COLO668 (cell line): ENCODE data around the gene PDE7B.

Experiments
- DNase-seq: peaks from one replicate; lab custom pipeline; 2025; ENCODE audit not compliant: unreplicated experiment; lab: John Stamatoyannopoulos, UW

The PDE7B gene

DNA sequence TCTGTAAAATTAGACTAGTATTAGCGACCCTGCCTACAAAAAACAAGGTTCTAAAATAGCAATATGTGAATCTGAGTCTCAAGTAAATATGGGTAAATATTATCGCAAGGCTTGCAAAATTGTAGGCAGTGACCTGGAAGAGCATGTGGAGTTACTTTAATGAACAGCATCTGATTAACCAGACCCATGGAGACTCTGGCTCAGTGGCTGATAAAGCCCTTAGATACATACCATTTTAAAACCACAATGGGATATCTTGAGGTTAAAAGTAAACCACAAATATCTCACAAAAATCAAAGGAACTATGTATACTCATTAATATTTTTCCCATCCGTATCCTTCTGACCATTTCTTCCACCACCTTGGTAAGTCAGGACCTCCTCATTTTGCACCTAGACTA is 211.6 kb downstream of the PDE7B start:
- DNase-seq: no peak

DNA sequence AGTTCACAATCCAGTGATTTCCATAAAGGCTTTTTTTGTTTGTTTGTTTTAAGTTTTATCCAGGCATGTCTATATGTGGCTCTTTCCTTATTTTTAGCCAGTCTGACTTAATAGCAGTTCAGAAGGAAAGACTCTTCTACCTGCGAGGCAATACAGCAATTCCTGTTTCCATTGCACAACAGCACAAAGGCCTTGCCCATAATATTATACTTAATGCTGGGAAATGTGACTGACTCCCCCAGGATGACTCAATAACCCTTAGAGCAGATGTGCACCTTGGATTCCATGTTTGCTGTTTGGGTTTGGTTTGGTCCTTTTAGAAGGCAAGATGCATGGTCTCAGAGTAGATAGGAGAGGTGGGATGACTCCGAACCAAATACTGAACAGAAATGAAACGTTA is 214.5 kb downstream of the PDE7B start:
- DNase-seq: no peak

DNA sequence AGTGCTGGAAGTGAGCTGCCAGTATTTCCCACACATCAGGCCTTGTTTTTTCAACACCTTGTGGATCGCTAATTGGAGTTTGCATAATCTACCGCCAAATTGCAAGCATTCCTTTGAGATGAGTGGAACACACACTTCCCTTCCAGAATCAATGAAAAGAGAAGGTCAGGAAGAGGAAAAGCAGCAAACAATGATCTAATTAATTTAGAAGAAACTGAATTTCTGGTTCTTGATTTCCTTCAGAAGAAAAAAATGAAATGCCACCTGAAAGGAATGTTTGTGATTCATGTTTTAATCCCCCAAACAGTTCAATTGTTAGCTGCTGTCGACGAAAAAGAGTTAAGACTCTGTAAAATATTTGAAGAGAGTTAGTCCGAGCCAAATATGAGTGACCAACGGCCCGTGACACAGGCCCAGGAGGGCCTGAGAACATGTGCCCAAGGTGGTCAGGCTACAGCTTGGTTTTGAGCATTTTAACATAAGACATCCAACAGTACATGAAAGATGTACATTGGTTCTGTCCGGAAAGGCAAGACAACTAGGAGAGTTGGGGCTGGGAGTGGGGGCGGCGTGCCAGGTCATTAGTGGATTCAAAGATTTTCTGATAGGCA is 216.3 kb downstream of the PDE7B start:
- no peak for DNase-seq

DNA sequence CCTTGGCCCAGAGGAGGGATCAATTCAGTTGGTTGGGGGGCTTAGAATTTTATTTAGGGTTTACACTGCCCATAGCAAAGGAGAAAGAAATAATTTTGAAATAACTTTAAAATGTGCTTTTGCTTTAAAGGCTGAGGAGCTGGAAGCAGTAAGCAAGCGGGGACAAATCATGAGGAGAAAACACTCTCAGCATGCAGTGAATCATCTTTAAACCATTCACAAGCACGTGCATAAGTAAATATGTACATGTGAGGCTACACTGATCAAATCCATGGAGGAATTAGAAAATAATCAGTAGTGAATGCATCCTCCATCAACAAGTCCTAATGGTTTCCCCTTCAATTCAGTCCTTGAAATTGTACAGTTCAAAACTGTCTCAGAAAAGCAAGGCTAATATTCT is 217.6 kb downstream of the PDE7B start:
- DNase-seq: no peak

DNA sequence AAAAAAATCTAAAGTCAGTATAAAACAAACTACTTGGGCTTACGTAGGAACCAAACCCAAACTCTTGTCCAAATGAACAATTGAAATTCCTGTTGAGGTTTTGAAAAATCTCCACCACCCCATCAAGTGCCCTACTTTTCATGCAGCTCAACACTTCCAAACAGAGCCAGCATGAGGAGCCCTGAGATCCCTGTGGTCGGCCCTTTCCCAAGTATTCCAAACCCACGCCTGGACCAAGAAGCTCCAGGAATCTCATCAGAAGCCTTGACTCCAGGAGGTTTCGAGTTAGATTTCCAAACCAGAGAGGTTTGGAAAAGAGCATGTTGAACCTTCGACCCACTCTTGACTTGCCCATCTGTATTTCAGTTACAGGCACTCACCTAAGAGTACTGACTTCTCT is 219.3 kb downstream of the PDE7B start:
- no peak for DNase-seq

DNA sequence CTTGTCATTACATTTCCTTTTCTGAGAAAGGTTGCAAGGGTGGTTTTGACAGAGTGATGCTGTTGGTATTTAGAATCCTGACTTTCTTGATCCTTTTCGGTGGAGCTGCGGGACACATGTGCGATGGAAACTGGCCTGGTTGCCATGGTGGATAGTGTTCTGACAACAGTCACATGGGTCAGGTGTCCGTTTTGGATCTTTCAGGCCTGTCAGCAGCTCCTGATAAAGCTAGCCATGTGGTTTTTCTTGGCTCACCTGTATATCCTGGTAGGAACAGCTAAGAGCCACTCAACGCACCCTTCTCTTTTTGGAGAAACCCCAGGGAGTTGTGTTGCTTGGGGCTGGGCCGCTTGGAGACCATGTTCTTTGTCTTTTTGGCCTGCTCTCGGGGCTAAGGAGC is 221.2 kb downstream of the PDE7B start:
- no peak for DNase-seq

DNA sequence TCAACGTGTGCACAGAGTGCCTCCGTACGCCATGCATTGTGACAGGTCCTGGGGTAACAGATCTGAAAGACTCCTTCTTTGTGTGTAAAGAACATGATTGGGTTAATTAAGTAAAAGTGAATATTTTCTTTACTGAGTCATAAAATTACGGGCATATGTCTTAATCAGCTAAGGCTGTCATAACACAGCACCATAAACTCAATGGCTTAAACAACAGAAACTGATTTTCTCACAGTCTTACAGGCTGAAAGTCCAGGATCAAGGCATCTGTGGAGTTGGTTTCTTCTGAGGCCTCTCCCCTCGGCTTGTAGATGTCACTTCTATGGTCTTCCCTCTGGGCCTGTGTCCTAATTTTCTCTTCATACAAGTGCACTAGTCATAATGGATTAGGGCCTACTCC is 221.7 kb downstream of the PDE7B start:
- no peak for DNase-seq

DNA sequence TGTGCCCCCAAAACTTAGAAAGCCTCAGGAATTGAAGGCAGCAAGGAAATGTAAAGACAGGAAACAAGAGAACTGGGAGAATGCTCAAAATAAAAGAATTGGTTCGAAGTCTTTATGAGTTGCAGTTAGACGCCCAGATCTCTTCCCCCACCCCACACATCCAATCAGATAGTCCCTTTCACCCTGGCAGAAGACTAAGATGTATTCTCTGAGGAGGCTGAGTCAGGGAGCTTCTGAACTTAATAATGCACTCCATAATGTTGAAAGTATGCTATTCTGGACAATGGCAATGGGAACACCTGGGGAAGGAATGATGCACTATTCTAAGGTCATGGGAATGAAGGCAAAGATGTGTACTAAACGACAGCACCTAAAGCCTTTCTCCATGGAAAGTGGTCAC is 225.0 kb downstream of the PDE7B start:
- DNase-seq: no peak

DNA sequence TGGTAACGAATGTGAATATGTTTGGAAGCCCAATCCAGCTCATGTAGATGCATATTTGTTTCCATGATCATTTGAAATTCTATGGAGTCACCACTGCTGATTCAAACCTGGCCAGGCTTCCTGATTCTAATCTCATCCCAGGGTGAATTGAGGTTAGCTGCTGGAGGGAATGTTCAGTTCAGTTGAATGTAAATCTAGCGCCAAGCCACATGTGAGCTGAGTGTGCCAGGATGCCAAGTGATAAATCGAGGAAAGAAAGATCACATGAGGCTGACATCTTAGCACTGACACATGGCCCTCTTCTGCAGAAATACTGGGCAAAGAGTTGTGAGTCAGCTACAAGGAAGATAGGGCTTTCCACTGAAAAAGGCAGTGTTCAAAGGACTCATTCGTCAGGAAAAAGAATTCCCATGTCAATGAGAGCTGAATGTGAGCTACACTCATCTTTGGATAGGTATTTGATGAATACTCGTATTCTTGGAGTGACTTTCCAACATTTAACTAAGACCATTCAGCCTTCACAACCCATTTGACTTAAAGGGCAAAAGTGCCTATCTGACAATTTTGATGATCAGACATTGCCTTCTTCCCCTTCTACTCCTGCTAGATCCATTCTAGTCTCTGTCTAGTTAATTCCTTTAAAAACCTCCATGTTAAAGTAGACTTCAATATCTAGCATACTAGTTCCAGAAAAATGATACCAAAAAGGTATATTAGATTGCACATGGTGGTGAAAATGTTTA is 226.5 kb downstream of the PDE7B start:
- no peak for DNase-seq

DNA sequence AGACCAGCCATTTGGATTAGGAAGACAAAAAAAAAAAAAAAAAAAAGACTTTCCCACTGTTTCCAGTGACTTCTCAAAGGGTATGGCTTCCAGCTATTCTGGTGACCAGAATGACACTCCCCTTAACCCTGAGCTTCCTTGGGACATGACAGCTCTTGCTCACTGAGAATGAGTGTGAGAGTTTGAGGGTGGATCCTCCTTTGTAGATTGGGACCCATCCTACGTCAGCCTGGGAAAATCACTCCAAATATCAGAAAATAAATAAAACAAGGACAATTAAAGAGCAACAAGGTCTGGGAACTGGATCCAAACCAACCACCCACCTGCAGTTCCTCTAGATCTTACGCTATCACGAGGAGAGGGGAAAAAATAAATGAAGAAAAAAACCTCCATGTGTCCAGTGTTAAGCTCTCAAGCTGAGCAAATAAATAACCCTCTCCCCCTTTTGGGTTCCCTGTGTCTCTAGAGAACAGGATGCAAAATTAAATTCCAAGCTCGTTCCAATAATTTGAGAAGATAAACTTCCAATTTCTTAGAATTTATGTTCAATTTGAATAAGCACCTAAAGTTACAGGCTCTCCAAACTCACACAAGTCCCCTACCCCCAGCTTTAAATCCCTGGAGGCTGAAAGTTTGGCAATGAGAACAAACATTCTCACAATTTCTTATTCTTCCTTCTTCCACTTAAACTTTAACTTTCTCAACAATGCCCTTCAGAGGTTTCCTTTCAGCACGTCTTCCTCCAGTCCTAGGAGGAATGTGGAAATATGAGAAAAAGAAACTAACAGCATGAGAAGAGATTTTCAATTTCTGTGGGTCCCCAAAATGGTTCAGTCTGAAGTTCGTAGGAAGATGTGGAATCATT is 228.4 kb downstream of the PDE7B start:
- no peak for DNase-seq

DNA sequence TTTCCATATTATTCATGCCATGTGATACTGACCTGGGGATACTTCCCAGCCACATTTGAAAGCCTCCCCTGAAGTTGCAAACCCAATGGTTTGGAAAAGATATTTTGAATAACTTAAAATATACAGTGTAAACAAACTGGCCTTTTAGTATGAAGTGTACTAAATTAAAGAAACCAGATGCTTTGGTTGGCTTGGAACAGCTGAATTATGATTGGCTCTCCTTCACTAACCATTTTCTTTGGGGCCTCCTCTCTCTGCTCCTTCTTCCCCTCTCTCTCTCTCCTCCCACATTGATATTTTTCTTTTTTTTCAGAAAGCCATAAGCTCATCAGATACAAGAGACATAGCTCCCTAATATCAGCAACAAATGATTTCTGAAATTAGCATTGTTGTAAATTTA is 232.0 kb downstream of the PDE7B start:
- DNase-seq: no peak

DNA sequence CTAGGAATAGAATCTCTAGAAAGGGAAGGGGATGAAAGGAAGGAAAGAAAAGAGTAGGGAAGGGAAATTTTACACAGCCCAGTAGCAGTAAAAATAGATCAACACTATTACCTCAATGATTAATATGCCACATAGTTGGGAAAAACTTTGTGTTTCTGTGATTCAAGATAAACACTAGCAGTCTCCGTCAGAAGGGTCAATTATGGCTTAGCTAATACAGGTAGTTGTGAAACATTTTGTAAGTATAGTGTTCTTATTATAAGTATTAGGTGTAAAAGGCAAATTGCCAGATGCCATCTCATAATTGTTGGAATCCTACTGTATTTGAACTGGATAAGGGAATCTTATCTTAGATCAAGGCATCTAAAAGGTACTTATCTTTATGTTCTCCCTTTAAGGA is 232.9 kb downstream of the PDE7B start:
- DNase-seq: no peak

DNA sequence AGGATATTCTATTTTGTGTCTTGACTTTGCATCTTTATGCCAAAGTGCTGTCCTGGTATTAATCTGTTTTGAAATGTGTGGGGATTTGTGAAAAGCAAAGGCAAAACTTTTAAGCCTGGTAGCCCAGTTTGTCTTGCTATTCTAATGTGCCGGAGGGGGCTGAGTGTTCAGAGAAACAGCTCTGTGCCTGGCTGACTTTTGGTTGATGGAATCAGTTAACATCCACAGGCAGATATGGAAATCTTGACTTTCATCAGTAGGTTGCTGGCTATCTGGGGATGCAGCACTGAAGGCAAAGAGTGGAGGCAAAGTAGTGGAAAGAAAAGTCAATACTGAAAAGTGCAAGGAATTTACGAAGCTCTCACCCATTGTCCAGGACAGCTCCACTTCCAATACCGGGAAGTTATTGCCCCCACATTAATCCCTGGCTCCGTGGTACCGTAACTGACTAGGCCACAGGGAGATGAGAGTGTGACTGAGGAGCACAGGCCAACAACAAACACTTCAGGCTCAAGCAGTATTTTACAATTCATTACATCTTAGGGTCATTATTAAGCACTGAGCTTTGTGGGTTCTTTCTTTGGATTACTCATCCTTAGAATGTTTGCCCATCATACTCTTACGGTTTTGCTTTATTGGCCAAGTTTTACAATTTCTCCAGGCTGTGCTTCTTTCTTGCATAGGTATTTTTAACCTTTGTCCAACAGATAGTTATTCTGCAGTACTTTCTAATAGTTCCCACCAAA is 234.0 kb downstream of the PDE7B start:
- DNase-seq: no peak

DNA sequence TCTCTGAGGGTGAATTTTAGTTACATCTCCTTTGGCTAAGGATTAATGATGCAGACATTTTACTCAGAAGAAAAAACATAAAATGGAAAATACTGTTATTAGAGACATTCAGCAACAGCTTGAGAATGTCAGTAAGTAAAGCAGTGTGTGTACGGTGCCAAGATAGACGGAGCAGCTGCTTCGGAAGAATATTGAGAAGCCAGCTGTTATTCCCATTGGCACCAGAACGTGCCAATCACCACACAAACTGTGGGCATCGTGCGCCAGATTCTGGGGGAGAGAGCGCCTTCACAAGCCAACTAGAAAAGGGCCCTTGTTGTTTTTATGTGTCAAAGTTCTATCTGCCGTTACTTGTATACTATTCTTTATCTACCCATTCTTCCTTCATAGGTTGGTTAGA is 235.2 kb downstream of the PDE7B start:
- DNase-seq: no peak

DNA sequence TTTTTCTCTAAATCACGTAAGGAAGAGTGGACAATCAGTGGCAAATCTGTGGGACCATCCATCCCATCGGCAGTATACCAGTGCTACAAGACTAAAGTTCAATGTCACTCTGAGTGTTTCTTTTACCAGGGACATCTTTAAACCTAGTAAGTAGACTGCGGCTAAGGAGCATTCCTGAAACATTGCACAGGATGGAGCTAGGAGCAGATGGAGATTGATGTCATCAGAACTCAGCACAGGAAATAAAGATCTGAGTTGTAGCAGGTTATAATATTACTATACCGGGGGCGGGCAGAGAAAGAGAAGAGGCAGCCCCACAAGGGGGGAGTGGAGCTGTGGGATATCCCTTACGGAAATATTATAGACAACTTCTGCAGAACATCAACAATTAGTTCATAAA is 236.5 kb downstream of the PDE7B start:
- DNase-seq: no peak

DNA sequence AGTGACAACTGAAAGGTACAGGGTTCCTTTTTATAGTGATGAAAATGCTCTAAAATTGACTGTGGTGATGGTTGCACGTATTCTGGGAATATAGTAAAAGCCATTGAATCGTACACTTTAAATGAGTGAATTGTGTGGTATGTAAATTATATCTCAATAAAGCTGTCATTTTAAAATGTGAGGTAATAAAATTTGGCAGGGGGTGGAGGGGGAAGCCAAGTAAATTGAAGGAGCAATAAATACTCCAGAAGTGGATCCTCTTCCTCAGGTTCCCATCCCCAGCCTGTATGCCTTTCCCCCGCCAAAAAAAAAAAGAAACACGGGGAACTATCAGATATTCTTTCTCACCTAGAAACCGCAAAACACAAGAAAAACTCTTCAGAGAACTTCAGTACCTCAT is 237.2 kb downstream of the PDE7B start:
- no peak for DNase-seq

DNA sequence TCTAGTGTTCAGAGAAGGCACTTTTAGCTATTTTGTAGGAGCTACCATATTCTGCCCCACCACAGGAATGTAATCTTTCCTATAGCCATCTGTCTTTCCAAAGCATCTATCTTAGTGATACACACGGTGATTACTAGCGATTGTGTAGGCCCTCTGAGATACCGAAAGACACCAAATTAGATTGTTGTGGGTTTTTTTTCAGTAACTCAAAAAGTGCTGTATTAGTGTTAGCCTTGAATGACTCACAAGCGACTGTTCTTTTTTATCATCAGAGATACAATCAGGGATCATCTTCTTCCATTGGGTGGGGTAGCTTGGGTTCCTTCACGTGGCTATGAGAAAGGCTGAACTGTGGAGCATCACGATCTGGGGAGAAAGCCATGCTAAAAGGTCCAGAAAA is 238.4 kb downstream of the PDE7B start:
- DNase-seq: no peak

DNA sequence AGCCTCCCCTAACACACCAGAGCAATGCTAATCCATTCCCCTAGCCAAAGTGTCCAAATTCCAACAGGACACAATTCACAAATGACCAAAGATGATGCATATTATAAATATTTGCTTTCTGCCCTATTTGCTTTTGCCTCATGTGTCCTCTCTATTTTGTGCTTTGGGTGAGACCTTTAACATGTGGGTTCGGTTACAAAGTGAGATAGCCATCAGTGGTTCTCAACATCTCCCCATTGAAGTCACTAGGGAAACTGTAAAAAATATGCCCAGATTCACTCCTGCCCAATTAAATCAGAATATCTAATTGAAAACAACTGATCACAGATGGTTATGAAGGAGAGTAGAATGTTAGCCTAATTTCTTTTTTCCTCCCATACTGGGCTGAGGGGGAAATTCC is 239.4 kb downstream of the PDE7B start:
- DNase-seq: no peak

DNA sequence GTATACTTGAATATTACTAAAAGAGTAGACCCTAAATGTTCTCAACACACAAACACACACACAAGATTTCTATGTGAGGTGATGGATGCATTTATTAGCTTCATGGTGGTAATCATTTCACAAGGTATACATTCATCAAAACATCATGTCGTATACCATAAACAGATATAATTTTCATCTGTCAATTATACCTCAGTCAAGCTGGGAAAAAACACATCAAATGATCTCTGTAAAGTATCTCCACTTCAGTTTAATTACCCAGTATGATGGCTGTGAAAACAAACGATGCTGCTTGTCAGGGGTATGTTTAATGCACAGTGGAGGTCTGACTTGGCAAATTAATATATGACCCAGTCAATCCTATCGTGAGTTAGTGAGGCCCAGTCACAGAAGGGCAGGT is 241.4 kb downstream of the PDE7B start:
- DNase-seq: no peak

DNA sequence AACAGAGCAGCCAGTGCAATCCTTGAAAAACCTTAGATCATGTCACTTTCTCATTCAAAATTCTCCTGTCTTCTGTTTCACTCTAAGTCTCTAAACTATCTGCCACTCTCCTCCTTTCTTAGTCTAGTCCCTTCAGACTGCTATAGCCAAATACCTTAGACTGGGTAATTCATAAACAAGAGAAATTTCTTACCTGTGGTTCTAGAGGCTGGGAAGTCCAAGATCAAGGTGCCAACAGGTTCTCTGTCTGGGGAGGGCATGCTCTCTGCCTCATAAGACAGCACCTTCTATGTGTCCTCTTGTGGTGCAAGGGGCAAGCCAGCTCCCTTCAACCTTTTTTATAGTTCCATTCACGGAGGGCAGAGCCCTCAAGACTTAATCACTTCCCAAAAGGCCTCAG is 242.3 kb downstream of the PDE7B start:
- DNase-seq: no peak

DNA sequence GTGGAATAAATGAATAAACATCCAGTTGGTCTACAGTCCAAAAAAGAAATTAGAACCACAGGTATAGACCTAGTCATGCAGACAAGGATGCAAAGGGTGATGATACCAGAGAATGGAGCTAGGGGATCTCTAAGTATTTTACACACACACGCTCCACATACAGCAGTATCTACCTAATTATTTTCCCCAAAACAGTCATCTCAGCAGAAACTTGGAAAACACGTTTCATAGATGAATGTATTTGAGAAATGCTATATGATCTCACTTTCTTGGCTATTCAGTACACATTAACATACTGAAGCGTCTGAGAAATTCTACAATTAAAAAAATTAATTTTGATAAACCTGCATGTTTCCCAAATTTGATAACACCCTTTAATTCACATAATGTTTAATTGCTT is 243.3 kb downstream of the PDE7B start:
- no peak for DNase-seq

DNA sequence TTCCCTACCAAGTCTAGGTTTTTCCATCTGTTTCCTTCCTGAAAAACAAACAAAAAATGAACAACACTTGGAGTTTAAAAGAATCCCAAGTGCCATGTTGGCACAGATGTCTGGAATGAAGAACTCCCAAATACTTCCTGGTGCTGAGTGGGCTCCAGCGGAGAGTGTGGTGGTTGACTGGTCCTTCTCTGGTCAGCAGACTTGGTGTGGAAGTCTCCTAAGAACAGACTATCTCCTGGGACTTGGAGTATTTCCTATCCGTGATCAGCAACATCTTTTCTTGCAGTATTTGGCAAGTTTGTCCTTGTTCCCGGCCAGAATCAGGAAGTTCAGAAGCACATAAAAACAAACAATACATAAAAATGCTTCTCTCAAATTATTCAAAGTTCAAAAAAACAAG is 244.5 kb downstream of the PDE7B start:
- no peak for DNase-seq
